Parathyroid adenoma (tissue), 2 donors: ENCODE results near the gene GOLGA6A.

ENCODE experiments used
- H2AFZ ChIP-seq: fragments of 300-600 bp; sonication (generic); one replicate; pipeline ENCODE4 v1.7.0; 2017; ENCODE audit warnings: antibody characterized with exemption, mild to moderate bottlenecking
- H3K27ac ChIP-seq: fragments of 300-600 bp; sonication (generic); one replicate; pipeline ENCODE4 v1.7.0; 2017
- H3K27me3 ChIP-seq: fragments of 300-600 bp; sonication (generic); one replicate; pipeline ENCODE4 v1.7.0; 2017; ENCODE audit warnings: low read length; ENCODE audit not compliant: control insufficient read depth, insufficient read depth
- H3K36me3 ChIP-seq: fragments of 300-600 bp; sonication (generic); one replicate; pipeline ENCODE4 v1.7.0; 2017; ENCODE audit warnings: low read length; ENCODE audit not compliant: control insufficient read depth, insufficient read depth
- H3K4me1 ChIP-seq: fragments of 300-600 bp; sonication (generic); one replicate; pipeline ENCODE4 v1.7.0; 2017; ENCODE audit warnings: control low read depth
- H3K4me2 ChIP-seq: fragments of 300-600 bp; sonication (generic); one replicate; pipeline ENCODE4 v1.7.0; 2017; ENCODE audit warnings: low read length
- H3K4me3 ChIP-seq: fragments of 300-600 bp; sonication (generic); one replicate; pipeline ENCODE4 v1.7.0; 2017; ENCODE audit warnings: low read depth, low read length
- H3K79me2 ChIP-seq: fragments of 300-600 bp; sonication (generic); one replicate; pipeline ENCODE4 v1.7.0; 2017; ENCODE audit warnings: control low read depth
- H3K9ac ChIP-seq: fragments of 300-600 bp; sonication (generic); one replicate; pipeline ENCODE4 v1.7.0; 2017; ENCODE audit warnings: mild to moderate bottlenecking
- H3K9me3 ChIP-seq: fragments of 300-600 bp; sonication (generic); one replicate; pipeline ENCODE4 v1.7.0; 2017; ENCODE audit warnings: low read length; ENCODE audit not compliant: control insufficient read depth
- CTCF ChIP-seq: fragments of 300-600 bp; sonication (generic); IDR thresholded peaks from one replicate; pipeline ENCODE4 v1.7.0; 2017; ENCODE audit warnings: antibody characterized with exemption, mild to moderate bottlenecking
- donor health status: primary hyperparathyroidism.

GOLGA6A gene

GRCh38 chr15:74042603-74043424, 39.5 kb downstream of the GOLGA6A start:
- H3K4me3 ChIP-seq: no peak overlapping the region
- H3K9ac ChIP-seq: no peak overlapping the region
- H3K27ac ChIP-seq: no peak overlapping the region

GRCh38 chr15:74041777-74042435, 40.4 kb downstream of the GOLGA6A start:
- no peaks in the 10 kb centered on the region for H3K4me1 ChIP-seq
- H2AFZ ChIP-seq: no peak overlapping the region
- H3K9me3 ChIP-seq: no peaks in the 10 kb centered on the region
- no peaks in the 10 kb centered on the region for H3K27me3 ChIP-seq
- no peak overlapping the region for H3K27ac ChIP-seq
- no peak for TF ChIP-seq CTCF
- no peak overlapping the region for H3K4me3 ChIP-seq
- H3K4me2 ChIP-seq: no peak overlapping the region
- H3K79me2 ChIP-seq: no peaks in the 10 kb centered on the region
- no peak overlapping the region for H3K9ac ChIP-seq
- no peaks in the 10 kb centered on the region for H3K36me3 ChIP-seq

More at GRCh38 chr15:74042603-74043424, 39.5 kb downstream of the GOLGA6A start:
- Histone ChIP-seq H3K27me3 (no peaks in the 10 kb centered on the region), H3K4me2 (no peak overlapping the region), H3K79me2 (no peaks in the 10 kb centered on the region), H3K4me1 (no peaks in the 10 kb centered on the region), H3K36me3 (no peaks in the 10 kb centered on the region), H3K9me3 (no peaks in the 10 kb centered on the region), H2AFZ (no peak overlapping the region)
- no peak for TF ChIP-seq CTCF

- Histone ChIP-seq H3K9me3 (no peaks in the 10 kb centered on the region), H3K36me3 (no peaks in the 10 kb centered on the region), H3K79me2 (no peaks in the 10 kb centered on the region), H3K27ac (peak overlapping the region; percentile 44), H3K27me3 (no peaks in the 10 kb centered on the region), H3K4me1 (no peaks in the 10 kb centered on the region), H3K4me3 (no peak overlapping the region), H3K9ac (no peak overlapping the region), H2AFZ (no peak overlapping the region), H3K4me2 (no peak overlapping the region)
- no peak for TF ChIP-seq CTCF
Observed at GRCh38 chr15:74041311-74041756, 41.0 kb downstream of the GOLGA6A start.

- H3K4me1 ChIP-seq: no peaks in the 10 kb centered on the region
Observed at GRCh38 chr15:74040109-74040850, 42.1 kb downstream of the GOLGA6A start.

More at GRCh38 chr15:74040109-74040850, 42.1 kb downstream of the GOLGA6A start:
- Histone ChIP-seq H3K9me3 (no peaks in the 10 kb centered on the region), H3K79me2 (no peaks in the 10 kb centered on the region), H3K27ac (peak overlapping the region; percentile 44), H3K4me2 (no peak overlapping the region), H3K9ac (no peak overlapping the region), H2AFZ (no peak overlapping the region), H3K27me3 (no peaks in the 10 kb centered on the region), H3K36me3 (no peaks in the 10 kb centered on the region), H3K4me3 (no peak overlapping the region)
- TF ChIP-seq CTCF: no peak
